Middle frontal gyrus (tissue), 1 donor: ENCODE measurements around the gene PRDM16.

ENCODE experiments used
- DNase-seq: peaks from one replicate; pipeline ENCODE4 v3.0.0-alpha.2; 2015; ENCODE audit warnings: low spot score; ENCODE audit errors: extremely low spot score

Gene PRDM16

GRCh38 chr1:3294450-3294849 lies 225.4 kb downstream of the PRDM16 start:
- no peak for DNase-seq

DNA sequence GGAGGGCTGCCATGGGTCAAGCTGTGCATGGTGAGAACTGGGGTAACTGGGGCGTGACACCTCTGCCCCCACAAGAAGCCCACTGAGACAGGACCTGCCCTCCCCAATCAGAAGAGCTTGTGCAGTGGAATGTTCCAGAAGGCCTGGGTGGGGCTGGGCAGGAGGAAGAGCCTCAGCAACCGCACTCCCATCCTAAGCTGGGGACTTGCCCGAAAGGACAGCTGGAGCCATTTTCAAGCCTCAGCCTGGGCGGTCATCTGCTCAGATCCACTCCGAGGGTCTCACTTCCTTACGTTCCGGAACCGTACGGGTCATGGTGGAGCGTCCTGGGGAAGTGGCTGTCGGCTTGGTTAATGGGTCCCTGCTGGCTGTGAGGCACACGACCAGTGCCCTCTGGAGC lies 226.8 kb downstream of the PRDM16 start:
- no peak for DNase-seq

DNA sequence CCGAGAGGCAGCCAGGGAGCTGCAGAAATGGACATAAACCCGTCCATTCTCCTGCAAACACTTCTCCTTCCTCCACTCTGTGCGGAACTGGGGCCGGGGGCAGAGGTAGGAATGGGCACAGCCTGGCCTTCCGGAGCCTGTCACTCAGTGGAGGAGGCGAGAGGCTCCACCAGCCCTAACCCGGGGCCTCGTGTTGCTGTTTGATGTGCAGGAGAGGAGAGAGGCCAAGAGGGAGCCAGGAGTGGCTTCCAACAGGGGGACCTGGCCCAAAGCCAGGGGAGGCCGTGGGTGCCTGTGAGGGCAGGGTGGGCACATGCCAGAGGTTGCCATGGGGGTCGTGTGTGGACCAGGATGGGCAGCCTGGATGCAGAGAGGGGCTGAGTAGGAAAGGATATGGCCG lies 227.3 kb downstream of the PRDM16 start:
- no peak for DNase-seq

GRCh38 chr1:3296826-3297225 lies 227.8 kb downstream of the PRDM16 start:
- no peak for DNase-seq

- no peak for DNase-seq
Measured at GRCh38 chr1:3297756-3298155, 228.8 kb downstream of the PRDM16 start.

DNA sequence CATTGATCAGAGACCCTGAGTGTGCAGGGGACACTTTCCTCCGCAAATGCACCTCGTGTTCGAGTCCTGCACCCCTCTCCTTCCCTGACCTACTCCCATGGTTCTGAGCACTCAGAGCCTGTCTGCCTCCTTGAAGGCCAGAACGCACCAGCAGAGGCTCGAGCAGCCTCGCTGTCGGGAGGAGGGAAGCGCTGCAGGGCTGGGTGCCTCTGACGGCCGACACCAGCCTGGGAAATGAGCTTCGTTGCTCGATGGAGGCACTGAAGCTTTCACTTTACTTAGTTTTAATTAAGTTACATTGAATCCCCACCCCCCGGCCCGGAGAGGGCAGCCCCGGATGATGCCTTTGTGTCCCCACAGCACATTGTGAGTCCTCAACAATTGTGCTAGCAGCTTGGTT lies 229.2 kb downstream of the PRDM16 start:
- DNase-seq = no peak

DNA sequence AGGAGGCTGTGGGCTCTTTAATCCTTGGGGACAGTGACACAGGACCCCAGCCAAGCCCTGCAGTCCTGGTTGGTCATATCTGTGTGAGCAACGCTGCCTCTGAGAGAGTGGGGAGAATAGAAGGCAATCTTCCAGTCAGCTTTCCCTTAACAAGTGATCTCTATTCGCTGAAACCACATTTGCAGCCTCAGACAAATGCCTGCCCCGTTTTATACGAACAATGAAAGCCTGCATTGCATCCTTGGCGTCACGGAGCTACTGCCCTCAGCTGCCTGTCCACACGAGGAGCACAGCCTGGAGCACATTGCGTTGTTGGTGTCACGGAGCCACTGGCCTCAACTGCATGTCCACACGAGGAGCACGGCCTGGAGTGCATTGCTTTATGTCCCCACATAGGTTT lies 235.2 kb downstream of the PRDM16 start:
- DNase-seq = no peak

DNA sequence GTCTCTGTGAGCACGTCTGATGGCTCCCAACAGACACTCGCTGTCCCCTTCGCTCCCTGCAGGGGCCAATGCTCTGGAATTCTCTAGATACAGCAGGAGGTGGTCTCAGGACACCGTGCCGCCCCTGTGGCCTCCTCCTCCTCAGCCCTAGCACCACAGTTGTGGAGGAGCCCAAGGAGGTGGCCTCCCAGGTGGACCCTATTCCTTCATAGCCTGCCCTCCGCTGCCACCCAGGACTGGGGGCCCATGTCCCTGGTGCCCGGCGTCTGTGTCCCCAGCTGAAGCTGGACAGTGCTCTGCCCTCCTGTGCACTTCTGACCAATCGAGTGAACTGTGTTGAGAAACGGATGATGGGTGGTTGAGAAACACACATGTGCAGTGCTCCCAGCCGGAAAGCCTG lies 235.7 kb downstream of the PRDM16 start:
- DNase-seq = no peak

- no peak for DNase-seq
Measured at GRCh38 chr1:3305156-3305555, 236.2 kb downstream of the PRDM16 start.

GRCh38 chr1:3306583-3307291 lies 237.7 kb downstream of the PRDM16 start:
- DNase-seq = no peak

GRCh38 chr1:3307359-3307758 lies 238.4 kb downstream of the PRDM16 start:
- DNase-seq = no peak

DNA sequence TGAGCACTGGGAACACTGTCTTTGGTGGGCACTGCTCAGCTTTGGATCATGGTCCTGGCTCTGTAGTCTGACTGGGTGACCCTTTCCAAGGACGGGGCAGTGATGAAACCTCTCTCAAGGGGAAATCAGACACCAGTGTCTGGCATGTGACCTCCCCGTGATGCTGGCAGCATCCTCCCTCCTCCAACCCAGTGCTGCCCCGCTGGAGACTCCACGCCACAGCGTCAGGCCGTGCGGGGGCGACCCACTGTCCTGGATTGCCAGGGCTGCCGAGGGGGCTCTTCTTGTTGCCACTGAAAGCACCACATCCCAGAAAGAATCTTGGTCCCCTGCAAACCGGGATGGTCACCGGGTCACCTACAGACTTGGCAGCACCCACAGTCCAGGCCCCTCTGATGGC lies 239.1 kb downstream of the PRDM16 start:
- no peak for DNase-seq

DNA sequence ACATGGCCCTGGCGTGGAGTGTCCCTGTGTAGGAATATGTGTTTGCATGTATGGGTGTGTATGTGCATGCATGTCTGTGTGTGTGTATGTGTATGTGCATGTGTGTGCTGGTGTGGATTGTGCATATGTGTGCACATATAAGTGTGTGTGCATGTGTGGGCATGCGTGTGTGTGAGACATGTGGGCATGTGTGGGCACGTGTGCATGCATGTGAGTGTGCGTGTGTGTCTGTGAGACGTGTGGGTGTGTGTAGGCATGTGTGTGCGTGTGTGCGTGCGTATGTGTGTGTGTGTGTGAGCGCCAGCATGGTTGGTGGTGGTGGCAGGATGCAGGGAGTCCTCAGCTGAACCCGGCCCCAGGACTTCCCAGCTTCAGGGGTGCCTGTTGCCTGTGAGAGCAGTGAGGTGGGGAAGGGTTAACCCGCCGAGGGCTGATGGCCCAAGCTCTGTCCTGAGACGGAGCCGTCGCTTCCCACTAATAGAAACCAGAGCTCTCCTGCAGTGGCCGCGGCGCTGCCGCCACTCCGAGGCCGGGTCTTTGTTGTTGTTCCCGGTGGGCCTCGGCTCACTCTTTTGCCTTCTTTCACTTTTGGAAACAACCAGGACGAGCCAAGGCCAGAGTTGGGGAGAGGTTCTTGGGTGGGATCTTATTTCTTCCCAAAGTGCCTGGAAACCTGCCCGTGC lies 241.9 kb downstream of the PRDM16 start:
- no peak for DNase-seq

- DNase-seq = no peak
Measured at GRCh38 chr1:3311711-3312110, 242.7 kb downstream of the PRDM16 start.

GRCh38 chr1:3312310-3312897 lies 243.4 kb downstream of the PRDM16 start:
- no peak for DNase-seq

GRCh38 chr1:3312898-3313575 lies 244.0 kb downstream of the PRDM16 start:
- no peak for DNase-seq

GRCh38 chr1:3313576-3313950 lies 244.6 kb downstream of the PRDM16 start:
- no peak for DNase-seq

DNA sequence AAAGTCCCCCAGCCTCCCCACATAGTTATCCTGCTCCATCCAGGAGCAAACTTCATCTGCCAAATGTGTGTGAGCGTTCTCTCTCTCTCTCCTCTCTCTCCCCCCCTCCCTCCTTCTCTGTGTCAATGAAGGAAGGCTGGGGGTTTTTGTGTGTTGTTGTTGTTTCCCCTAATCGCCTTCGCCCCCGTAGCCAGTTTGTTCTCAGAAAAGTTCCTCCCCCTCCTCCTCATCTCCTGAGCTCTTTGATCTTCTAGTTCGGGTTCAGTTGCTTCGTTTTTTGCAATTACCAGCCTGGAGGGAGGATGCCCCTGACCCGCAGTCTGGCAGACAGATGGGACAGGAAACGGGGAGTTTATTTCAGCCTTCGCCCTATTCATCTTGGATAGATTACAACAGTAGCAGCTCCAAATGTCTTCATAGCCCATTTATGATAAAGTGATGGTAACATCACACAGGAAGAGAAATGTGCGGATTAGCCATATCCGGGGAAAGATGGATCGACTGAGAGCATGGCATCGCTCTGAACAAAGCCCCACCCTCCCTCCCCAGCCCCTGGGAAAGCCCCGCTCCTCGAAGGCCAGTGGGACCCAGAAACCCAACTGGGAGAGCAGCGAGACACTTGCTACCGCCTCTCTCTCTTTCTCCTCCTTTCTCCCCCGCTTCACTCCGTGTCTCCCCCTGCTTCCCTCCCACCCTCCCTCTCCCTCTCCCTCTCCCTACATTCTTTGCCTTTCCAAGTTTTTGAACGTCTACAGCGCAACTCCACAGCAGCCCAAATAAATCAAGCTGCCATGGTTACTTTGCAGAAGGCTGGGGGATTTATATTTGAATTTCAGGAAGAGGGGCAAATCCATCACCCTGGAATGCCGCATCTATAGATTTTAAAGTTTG lies 245.7 kb downstream of the PRDM16 start:
- DNase-seq = no peak

DNA sequence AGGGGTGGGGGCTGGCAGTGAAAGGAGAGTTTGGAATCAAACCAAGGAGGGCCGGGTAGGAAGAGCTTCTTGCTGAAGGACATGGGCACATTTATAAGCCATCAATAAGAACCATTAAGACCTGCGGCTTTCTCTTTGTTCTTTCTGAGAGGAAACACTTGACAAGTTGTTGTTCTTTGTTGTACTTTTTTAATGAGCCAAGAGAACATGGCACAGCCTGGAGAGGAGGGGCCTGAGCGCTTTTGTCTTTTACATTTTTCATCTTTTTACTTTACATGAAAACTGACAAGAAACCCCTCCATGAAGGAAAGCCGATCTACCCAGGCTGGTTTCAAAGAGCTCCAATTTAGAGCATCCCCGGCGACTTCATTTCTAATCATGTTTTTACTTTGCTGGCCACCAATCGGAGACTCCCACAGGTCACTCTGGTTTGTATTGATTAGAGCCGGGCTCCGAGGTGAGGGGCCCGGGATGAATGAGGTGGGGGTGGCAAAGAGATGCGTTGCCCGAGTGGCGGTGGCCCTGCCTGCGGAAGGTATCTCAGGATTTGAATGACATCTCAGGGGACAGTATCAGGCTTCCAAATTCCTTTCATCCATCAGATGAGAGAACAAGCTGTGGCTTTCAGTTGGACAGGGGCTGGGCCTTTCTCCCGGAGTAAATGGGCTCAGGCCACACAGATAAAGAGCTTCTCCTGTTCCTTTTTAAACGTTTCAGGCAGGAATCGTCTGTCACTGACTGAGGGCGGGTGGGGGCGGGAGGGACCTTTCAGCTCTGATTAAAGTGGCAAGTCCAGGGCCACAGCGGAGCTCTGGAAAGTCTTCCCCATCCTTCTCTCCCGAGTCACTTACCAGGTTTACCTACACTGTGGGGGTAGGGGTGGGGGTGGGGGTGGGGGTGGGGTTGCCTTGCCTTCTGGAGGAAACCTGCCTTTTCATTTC lies 246.7 kb downstream of the PRDM16 start:
- DNase-seq = no peak

- no peak for DNase-seq
Measured at GRCh38 chr1:3316340-3316943, 247.4 kb downstream of the PRDM16 start.
